ACC112 (cell line): ENCODE results near the gene POLRMT.

ENCODE experiments used
- H2AFZ ChIP-seq: fragments of 200-600 bp; sonication (generic); one replicate; pipeline ENCODE4 v1.6.0; 2017; ENCODE audit warnings: antibody characterized with exemption, low read length; ENCODE audit not compliant: unreplicated experiment
- H3K27ac ChIP-seq: fragments of 200-600 bp; sonication (generic); 2 replicates; pipeline ENCODE4 v1.5.1; 2014; ENCODE audit warnings: low read depth, mild to moderate bottlenecking, antibody characterized with exemption, low read length, moderate library complexity
- H3K27me3 ChIP-seq: fragments of 200-600 bp; sonication (generic); 2 replicates; pipeline ENCODE4 v1.6.1; 2014; ENCODE audit warnings: mild to moderate bottlenecking, antibody characterized with exemption, low read length, moderate library complexity, mixed read lengths; ENCODE audit not compliant: insufficient read depth
- H3K36me3 ChIP-seq: fragments of 200-600 bp; sonication (generic); 2 replicates; pipeline ENCODE4 v1.6.1; 2016; ENCODE audit warnings: mild to moderate bottlenecking, antibody characterized with exemption, low read length, moderate library complexity, mixed read lengths; ENCODE audit not compliant: insufficient read depth
- H3K4me1 ChIP-seq: fragments of 200-600 bp; sonication (generic); one replicate; pipeline ENCODE4 v1.6.1; 2016; ENCODE audit warnings: low read length, mixed read lengths; ENCODE audit not compliant: insufficient read depth, unreplicated experiment, control insufficient read depth
- H3K4me3 ChIP-seq: fragments of 200-600 bp; sonication (generic); 2 replicates; pipeline ENCODE4 v1.5.1; 2014; ENCODE audit warnings: mild to moderate bottlenecking, low read depth, low read length
- H3K79me2 ChIP-seq: fragments of 200-600 bp; sonication (generic); one replicate; pipeline ENCODE4 v1.6.0; 2016; ENCODE audit warnings: low read length; ENCODE audit not compliant: control insufficient read depth, unreplicated experiment, insufficient read depth

Gene POLRMT

GRCh38 chr19:580274-580835, 53.0 kb downstream of the POLRMT start:
- H3K79me2 ChIP-seq = peaks cover 45% of the 10 kb centered on the region

GRCh38 chr19:579842-580155, 53.5 kb downstream of the POLRMT start:
- no peak overlapping the region for H3K4me3 ChIP-seq
- no peaks in the 10 kb centered on the region for H3K27me3 ChIP-seq
- no peak overlapping the region for H2AFZ ChIP-seq
- H3K27ac ChIP-seq = no peak overlapping the region
- H3K79me2 ChIP-seq = peaks cover 51% of the 10 kb centered on the region
- H3K4me1 ChIP-seq = peaks cover 17% of the 10 kb centered on the region
- no peaks in the 10 kb centered on the region for H3K36me3 ChIP-seq

More at GRCh38 chr19:580274-580835, 53.0 kb downstream of the POLRMT start:
- peaks cover 12% of the 10 kb centered on the region for H3K4me1 ChIP-seq
- H3K27ac ChIP-seq = no peak overlapping the region
- no peaks in the 10 kb centered on the region for H3K36me3 ChIP-seq
- no peak overlapping the region for H3K4me3 ChIP-seq
- H3K27me3 ChIP-seq = no peaks in the 10 kb centered on the region
- H2AFZ ChIP-seq = no peak overlapping the region

GRCh38 chr19:579111-579841, 54.1 kb downstream of the POLRMT start:
- no peaks in the 10 kb centered on the region for H3K27me3 ChIP-seq
- H3K4me3 ChIP-seq = no peak overlapping the region
- peaks cover 21% of the 10 kb centered on the region for H3K4me1 ChIP-seq
- H3K36me3 ChIP-seq = no peaks in the 10 kb centered on the region
- H3K79me2 ChIP-seq = peaks cover 56% of the 10 kb centered on the region
- no peak overlapping the region for H3K27ac ChIP-seq
- no peak overlapping the region for H2AFZ ChIP-seq

DNA sequence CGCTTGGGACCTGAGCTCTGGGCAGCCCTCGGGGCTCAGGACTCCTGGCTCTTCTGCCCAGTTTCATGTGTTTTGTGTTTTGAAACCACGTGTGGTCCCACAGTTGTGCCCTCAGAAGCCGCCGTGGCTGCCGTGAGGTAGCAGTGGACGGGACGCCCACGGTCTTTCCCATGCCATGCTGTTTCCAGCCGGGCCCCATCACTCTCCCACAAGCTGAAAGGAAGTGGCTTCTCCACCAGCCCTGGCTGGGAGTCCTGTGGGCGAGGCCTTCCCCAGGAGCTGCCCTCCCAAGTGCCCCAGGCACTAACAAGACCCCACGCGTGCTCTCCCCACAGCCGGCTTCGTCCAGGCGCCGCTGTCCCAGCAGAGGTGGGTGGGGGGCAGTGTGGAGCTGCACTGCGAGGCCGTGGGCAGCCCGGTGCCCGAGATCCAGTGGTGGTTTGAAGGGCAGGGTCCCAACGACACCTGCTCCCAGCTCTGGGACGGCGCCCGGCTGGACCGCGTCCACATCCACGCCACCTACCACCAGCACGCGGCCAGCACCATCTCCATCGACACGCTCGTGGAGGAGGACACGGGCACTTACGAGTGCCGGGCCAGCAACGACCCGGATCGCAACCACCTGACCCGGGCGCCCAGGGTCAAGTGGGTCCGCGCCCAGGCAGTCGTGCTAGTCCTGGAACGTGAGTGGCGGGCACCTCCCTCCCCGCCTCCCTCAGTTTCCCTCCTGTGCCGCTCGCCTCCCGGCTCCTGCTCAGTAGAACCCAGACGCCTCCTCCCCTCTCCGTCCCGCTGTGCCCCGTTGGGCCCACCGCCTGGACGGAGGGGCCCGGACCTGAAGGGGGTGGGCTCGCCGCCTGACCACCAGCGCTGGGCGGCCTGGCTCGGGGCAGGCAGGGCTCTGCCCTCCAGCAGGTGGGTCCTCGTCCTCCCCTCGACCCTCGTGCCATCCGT, 55.6 kb downstream of the POLRMT start:
- no peak overlapping the region for H3K27ac ChIP-seq
- peaks cover 69% of the 10 kb centered on the region for H3K79me2 ChIP-seq
- H3K4me1 ChIP-seq = peaks cover 17% of the 10 kb centered on the region
- no peak overlapping the region for H2AFZ ChIP-seq
- no peaks in the 10 kb centered on the region for H3K36me3 ChIP-seq
- H3K4me3 ChIP-seq = no peak overlapping the region
- no peaks in the 10 kb centered on the region for H3K27me3 ChIP-seq

DNA sequence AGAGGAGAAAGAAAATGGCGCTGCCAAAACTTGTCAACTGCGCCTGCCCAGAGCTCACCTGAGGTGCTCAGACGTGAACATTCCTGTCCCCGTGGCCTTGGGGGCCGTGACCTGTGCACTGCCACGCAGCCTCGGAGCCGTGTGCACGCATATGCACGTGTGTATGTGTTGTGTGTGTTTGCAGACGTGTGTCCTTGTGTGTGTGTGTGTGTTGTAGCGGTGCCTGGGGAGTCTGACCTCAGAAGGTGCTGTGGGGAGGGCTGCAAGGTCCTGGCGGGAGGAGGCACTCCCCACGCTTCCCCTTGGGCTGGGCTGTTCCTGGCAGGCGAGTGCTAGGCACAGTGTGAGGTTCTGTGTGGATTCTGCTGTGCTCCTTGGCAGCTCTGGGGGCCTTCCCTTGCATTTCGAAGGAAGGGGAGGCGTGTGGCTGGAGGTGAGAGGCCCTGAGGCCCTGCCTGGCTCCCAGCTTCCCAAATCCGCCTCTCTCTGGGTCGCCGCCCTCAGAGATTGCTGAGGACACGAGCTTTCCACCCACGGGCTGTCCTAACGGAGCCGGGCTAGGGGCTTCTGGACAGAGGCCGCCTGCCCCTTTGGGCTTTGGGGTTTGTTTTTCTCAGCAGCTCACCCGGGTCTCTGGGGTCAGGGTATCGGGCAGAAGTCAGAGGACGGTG, 56.4 kb downstream of the POLRMT start:
- no peaks in the 10 kb centered on the region for H3K27me3 ChIP-seq
- peaks cover 72% of the 10 kb centered on the region for H3K79me2 ChIP-seq
- no peak overlapping the region for H3K4me3 ChIP-seq
- no peak overlapping the region for H3K27ac ChIP-seq
- H3K4me1 ChIP-seq = peaks cover 16% of the 10 kb centered on the region
- H3K36me3 ChIP-seq = no peaks in the 10 kb centered on the region
- H2AFZ ChIP-seq = no peak overlapping the region

DNA sequence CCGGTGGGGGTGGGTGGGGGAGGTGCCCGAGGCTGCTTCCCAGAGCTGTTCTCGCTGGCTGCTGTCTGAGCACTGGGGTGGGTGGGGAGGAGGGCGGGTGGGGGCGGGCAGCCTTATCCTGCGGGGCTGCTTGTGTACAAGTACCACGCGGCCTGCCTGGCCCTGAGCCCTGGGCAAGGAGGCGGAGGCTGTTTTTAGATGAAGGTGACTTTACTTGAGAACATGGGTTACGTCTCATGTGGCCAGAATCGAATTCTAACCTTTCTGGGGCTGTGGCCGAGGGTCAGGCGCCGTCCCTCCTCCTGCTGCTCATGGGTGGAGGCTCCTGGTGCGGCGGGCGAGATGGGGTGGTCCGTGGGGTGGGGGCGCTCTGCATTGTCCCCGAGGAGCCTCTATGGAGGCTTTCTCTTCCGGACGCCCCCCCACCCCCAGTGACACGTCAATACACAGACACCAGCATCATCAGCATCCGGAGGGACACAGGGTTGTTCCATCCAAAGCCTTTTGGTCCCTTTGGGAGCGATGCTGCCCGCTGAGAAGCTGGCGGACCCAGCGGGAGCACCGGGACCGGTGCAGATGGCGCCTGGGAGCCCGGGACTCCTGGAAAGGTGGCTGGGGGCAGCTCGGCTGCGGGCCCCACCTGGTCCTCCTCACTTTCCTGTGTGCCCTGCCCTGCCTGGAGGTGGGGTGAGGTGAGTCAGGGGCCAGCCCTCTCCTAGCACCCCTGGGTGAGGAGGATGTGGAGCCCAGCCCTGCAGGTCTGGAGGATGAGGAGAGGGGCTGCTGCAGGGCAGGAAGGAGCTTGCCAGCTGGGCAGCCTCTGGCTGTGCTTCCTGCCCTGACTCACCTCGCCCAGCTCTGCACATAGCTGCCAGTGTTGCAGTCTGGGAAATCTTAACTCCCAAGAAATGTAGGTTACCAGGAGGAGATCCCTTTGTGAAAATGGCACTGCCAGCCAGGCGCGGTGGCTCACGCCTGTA, 57.5 kb downstream of the POLRMT start:
- Histone ChIP-seq H3K36me3 (no peaks in the 10 kb centered on the region), H3K4me1 (peaks cover 16% of the 10 kb centered on the region), H3K27ac (peak overlapping the region; percentile 19; the same call in 1 of the 2 replicates), H3K79me2 (peaks cover 72% of the 10 kb centered on the region), H3K27me3 (no peaks in the 10 kb centered on the region), H2AFZ (no peak overlapping the region), H3K4me3 (peak overlapping the region; percentile 47; the same call in 1 of the 2 replicates)

DNA sequence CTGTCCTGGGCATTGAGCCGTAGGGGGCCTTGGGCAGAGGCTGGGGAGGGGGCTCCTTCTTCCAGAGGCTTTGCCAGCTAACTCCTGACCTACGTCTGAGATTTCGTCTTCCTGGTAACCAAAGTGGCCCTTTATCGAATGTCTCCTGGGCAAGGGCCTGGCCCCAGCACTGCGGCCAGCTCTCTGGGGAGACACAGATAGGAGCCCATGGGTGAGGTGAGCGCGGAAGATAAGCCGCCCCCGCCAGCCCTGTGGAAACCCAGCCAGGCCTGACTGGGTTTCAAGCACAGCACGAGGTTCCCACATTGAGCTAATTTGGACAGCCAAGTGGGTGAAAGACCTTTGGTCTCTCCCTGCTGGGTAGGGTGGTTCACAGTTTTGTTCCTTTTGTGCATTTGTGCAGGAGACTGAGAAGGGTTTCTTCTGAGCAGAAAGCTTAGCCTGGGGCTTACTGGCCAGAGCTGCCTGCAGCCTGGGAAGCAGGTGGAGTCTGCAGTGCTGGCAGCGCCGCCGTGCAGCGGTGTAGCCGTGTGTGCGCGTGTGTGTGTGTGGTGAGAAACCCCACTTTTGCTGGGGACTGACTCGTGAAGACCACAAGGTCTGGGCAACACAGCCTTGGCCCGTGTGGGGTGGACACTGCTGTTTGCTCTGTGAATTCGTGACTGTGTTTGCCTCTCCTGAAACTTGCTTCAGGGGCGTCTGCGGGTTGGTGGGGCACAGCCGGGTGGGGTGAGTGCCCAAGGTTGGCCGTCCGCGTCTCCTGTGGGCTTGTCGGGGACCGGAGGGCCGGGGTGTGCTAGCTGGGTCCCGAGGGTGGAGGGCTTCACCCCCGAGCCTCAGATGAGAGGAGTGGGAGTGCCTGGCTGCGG, 58.4 kb downstream of the POLRMT start:
- Histone ChIP-seq H2AFZ (no peak overlapping the region), H3K4me1 (peaks cover 16% of the 10 kb centered on the region), H3K27me3 (no peaks in the 10 kb centered on the region), H3K27ac (peak overlapping the region; percentile 10; the same call in 1 of the 2 replicates), H3K36me3 (no peaks in the 10 kb centered on the region), H3K4me3 (peak overlapping the region; percentile 71), H3K79me2 (peaks cover 68% of the 10 kb centered on the region)

DNA sequence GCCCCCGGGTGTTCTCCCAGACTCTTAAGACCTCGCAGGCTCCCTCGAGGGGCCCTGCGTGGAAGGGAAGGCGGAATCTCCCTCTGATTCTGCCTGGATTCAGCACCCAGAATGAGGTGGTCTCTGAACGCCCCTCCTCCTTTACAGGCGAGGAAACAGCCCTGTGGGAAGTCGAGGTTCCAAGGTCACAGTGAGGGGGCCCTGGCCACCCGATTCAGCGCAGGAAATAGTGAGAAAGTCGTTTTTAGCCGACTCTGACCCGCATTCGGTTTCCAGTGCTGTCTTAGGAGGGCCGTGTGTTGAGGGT, 59.9 kb downstream of the POLRMT start:
- H3K27ac ChIP-seq = peak overlapping the region; percentile 55; the same call in 1 of the 2 replicates
- peaks cover 56% of the 10 kb centered on the region for H3K79me2 ChIP-seq
- peaks cover 16% of the 10 kb centered on the region for H3K4me1 ChIP-seq
- peak overlapping the region; percentile 93 for H3K4me3 ChIP-seq
- H3K36me3 ChIP-seq = no peaks in the 10 kb centered on the region
- no peak overlapping the region for H2AFZ ChIP-seq
- no peaks in the 10 kb centered on the region for H3K27me3 ChIP-seq
